SJSA1 (cell line): ENCODE results near the gene KDM5B. TPM values are rescaled to one million over a fixed set of nuclear protein-coding genes. Genes with fewer than 3 reads are reported as not detected.

Source experiments
- DNase-seq, 2 experiments: peaks; one replicate each; pipeline ENCODE4 v3.0.0-alpha.2; 2015 to 2020; ENCODE audit warnings: low spot score in 2 of 2, low read depth in 1 of 2
- H3K27ac ChIP-seq: fragments of 250-450 bp; sonication (Bioruptor Pico); 2 replicates; pipeline ENCODE4 v1.5.1; 2020; ENCODE audit warnings: mild to moderate bottlenecking, moderate library complexity
- H3K27me3 ChIP-seq: fragments of 250-450 bp; sonication (Bioruptor Pico); replicated peaks from 2 replicates; pipeline ENCODE4 v1.5.1; 2020; ENCODE audit warnings: mild to moderate bottlenecking, moderate library complexity
- H3K36me3 ChIP-seq: fragments of 250-450 bp; sonication (Bioruptor Pico); 2 replicates; pipeline ENCODE4 v1.5.1; 2020; ENCODE audit warnings: mild to moderate bottlenecking
- H3K4me1 ChIP-seq: fragments of 250-450 bp; sonication (Bioruptor Pico); replicated peaks from 2 replicates; pipeline ENCODE4 v1.6.1; 2021; ENCODE audit warnings: mild to moderate bottlenecking
- H3K4me3 ChIP-seq: fragments of 250-450 bp; sonication (Bioruptor Pico); 2 replicates; pipeline ENCODE4 v1.5.1; 2020; ENCODE audit warnings: mild to moderate bottlenecking
- H3K9me3 ChIP-seq: fragments of 250-450 bp; sonication (Bioruptor Pico); replicated peaks from 2 replicates; pipeline ENCODE4 v1.5.1; 2020; ENCODE audit warnings: mild to moderate bottlenecking
- total RNA-seq: library from RNA; depleted of rRNA; stranded (reverse); fragments of >200 nt; shearing (Covaris generic); gene quantifications from 2 replicates; pipeline ENCODE4 v1.2.3, GENCODE V29; 2014; rRNA removed

The KDM5B gene
- total RNA-seq, 1 experiment from 2014 or later: 34.2 TPM

- Histone ChIP-seq H3K4me3 (no peak overlapping the region), H3K4me1 (no peaks in the 10 kb centered on the region), H3K9me3 (no peaks in the 10 kb centered on the region), H3K27me3 (peaks cover 11% of the 10 kb centered on the region), H3K27ac (no peak overlapping the region), H3K36me3 (no peaks in the 10 kb centered on the region)
- DNase-seq: no peak
Measured at GRCh38 chr1:202687798-202688197, 120.4 kb downstream of the KDM5B start.

GRCh38 chr1:202687370-202687769, 120.9 kb downstream of the KDM5B start:
- DNase-seq: no peak
- H3K27me3 ChIP-seq: peaks cover 11% of the 10 kb centered on the region
- no peak overlapping the region for H3K27ac ChIP-seq
- H3K4me1 ChIP-seq: no peaks in the 10 kb centered on the region
- no peaks in the 10 kb centered on the region for H3K9me3 ChIP-seq
- no peak overlapping the region for H3K4me3 ChIP-seq
- no peaks in the 10 kb centered on the region for H3K36me3 ChIP-seq

GRCh38 chr1:202685641-202686040, 122.6 kb downstream of the KDM5B start:
- no peak for DNase-seq
- Histone ChIP-seq H3K4me3 (no peak overlapping the region), H3K36me3 (no peaks in the 10 kb centered on the region), H3K27ac (no peak overlapping the region), H3K27me3 (peaks cover 11% of the 10 kb centered on the region), H3K9me3 (no peaks in the 10 kb centered on the region), H3K4me1 (no peaks in the 10 kb centered on the region)

GRCh38 chr1:202684716-202685115, 123.5 kb downstream of the KDM5B start:
- peaks cover 11% of the 10 kb centered on the region; the same call in 1 of the 2 replicates for H3K27me3 ChIP-seq
- DNase-seq: no peak
- no peak overlapping the region for H3K27ac ChIP-seq
- no peaks in the 10 kb centered on the region for H3K36me3 ChIP-seq
- no peak overlapping the region for H3K4me3 ChIP-seq
- no peaks in the 10 kb centered on the region for H3K9me3 ChIP-seq
- no peaks in the 10 kb centered on the region for H3K4me1 ChIP-seq

- H3K9me3 ChIP-seq: no peaks in the 10 kb centered on the region
- H3K4me1 ChIP-seq: no peaks in the 10 kb centered on the region
- H3K36me3 ChIP-seq: no peaks in the 10 kb centered on the region
- H3K27me3 ChIP-seq: peaks cover 3% of the 10 kb centered on the region; the same call in 1 of the 2 replicates
- no peak for DNase-seq
- H3K4me3 ChIP-seq: no peak overlapping the region
- H3K27ac ChIP-seq: no peak overlapping the region
Measured at GRCh38 chr1:202683029-202683428, 125.2 kb downstream of the KDM5B start.

GRCh38 chr1:202682477-202682876, 125.7 kb downstream of the KDM5B start:
- no peaks in the 10 kb centered on the region for H3K36me3 ChIP-seq
- no peak overlapping the region for H3K27ac ChIP-seq
- no peak overlapping the region for H3K4me3 ChIP-seq
- 0 out of 2 replicates have a peak, but pooled peaks cover 2% of the 10 kb centered on the region for H3K9me3 ChIP-seq
- DNase-seq: no peak
- H3K4me1 ChIP-seq: no peaks in the 10 kb centered on the region
- H3K27me3 ChIP-seq: peaks cover 3% of the 10 kb centered on the region; the same call in 1 of the 2 replicates

- Histone ChIP-seq H3K4me1 (no peaks in the 10 kb centered on the region), H3K36me3 (no peaks in the 10 kb centered on the region), H3K27me3 (peaks cover 3% of the 10 kb centered on the region; the same call in 1 of the 2 replicates), H3K4me3 (no peak overlapping the region), H3K27ac (no peak overlapping the region), H3K9me3 (0 out of 2 replicates have a peak, but pooled peaks cover 2% of the 10 kb centered on the region)
- no peak for DNase-seq
Measured at GRCh38 chr1:202681736-202682420, 126.3 kb downstream of the KDM5B start.

- DNase-seq: no peak
- Histone ChIP-seq H3K4me1 (no peaks in the 10 kb centered on the region), H3K9me3 (0 out of 2 replicates have a peak, but pooled peaks cover 2% of the 10 kb centered on the region), H3K27me3 (peaks cover 3% of the 10 kb centered on the region; the same call in 1 of the 2 replicates), H3K27ac (no peak overlapping the region), H3K4me3 (no peak overlapping the region), H3K36me3 (no peaks in the 10 kb centered on the region)
Measured at GRCh38 chr1:202680586-202681352, 127.5 kb downstream of the KDM5B start.

GRCh38 chr1:202679406-202680177, 128.6 kb downstream of the KDM5B start:
- 0 out of 2 replicates have a peak, but pooled peaks cover 2% of the 10 kb centered on the region for H3K9me3 ChIP-seq

GRCh38 chr1:202677433-202677832, 130.8 kb downstream of the KDM5B start:
- Histone ChIP-seq H3K27me3 (no peaks in the 10 kb centered on the region), H3K9me3 (0 out of 2 replicates have a peak, but pooled peaks cover 2% of the 10 kb centered on the region), H3K27ac (no peak overlapping the region), H3K36me3 (no peaks in the 10 kb centered on the region), H3K4me3 (no peak overlapping the region), H3K4me1 (no peaks in the 10 kb centered on the region)
- DNase-seq: no peak

More at GRCh38 chr1:202679406-202680177, 128.6 kb downstream of the KDM5B start:
- Histone ChIP-seq H3K27ac (no peak overlapping the region), H3K36me3 (no peaks in the 10 kb centered on the region), H3K4me1 (no peaks in the 10 kb centered on the region), H3K4me3 (no peak overlapping the region), H3K27me3 (0 out of 2 replicates have a peak, but pooled peaks cover under 1% of the 10 kb centered on the region)
- DNase-seq: no peak

Other genes with a start within 250 kb of the KDM5B start
- gene SYT2, start 98.0 kb downstream of the KDM5B start, total RNA-seq: 0.03 TPM in 1 of 2 replicates, not detected in the other
- gene PCAT6, start 2.5 kb upstream of the KDM5B start, total RNA-seq: not detected in 2 replicates
- 5.2 and 5.5 TPM in 2 replicates for gene RABIF, start 80.7 kb upstream of the KDM5B start, total RNA-seq
- 21.6 and 28.9 TPM in 2 replicates for gene KLHL12, start 118.8 kb upstream of the KDM5B start, total RNA-seq
- gene ADIPOR1, start 149.9 kb upstream of the KDM5B start, total RNA-seq: 126 and 129 TPM in 2 replicates
- 25.6 and 33.2 TPM in 2 replicates for gene CYB5R1, start 158.8 kb upstream of the KDM5B start, total RNA-seq
- 88.4 and 109 TPM in 2 replicates for gene TMEM183A, start 199.0 kb upstream of the KDM5B start, total RNA-seq
- not detected in 2 replicates for gene PPFIA4, start 218.1 kb upstream of the KDM5B start, total RNA-seq